Measurements from ENCODE around the gene AMMECR1.

DNA sequence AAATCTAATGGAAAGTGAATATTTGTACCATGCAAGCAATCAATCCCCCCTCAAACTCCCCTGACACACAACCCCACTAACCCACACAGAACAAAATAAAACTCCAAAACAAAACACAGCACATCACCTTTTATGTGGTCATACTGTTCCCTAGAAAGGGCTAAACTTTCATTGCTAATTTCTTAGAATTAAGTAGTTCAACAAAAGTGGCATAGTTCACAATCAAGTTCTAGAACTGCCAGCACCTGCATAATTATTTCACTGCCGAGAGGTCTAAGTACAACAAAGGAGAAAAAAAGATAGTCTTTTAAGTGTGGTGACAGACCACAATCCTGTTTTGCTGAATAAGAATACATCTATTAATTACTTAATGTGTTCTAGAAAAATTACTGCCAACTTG is 58.8 kb downstream of the AMMECR1 start:
- TF ChIP-seq FOXM1 (IDR thresholded peaks at IDR 0.05; ENCODE audit: borderline replicate concordance), result no peak
- TF ChIP-seq SUZ12 (IDR thresholded peaks at IDR 0.05), result no peak
- no peak for TF ChIP-seq ARNT (IDR thresholded peaks at IDR 0.05)
- TF ChIP-seq FOXA1 (IDR thresholded peaks at IDR 0.05), result no peak
- no peak for TF ChIP-seq TARDBP (IDR thresholded peaks at IDR 0.05)
- TF ChIP-seq ELF4 (IDR thresholded peaks at IDR 0.05), result no peak
- TF ChIP-seq FOXK2 (IDR thresholded peaks at IDR 0.05), result no peak
- no peak for TF ChIP-seq CTBP1 (IDR thresholded peaks at IDR 0.05; ENCODE audit: borderline replicate concordance)
